Transverse colon (tissue), 4 donors: Measurements from ENCODE around the gene SCN9A. TPM values are rescaled to one million over a fixed set of nuclear protein-coding genes. Genes with fewer than 3 reads are reported as not detected.

ENCODE experiments used
- DNase-seq: peaks from one replicate; pipeline ENCODE4 v3.0.0-alpha.2; 2019
- H3K27ac ChIP-seq, 4 donors: fragments of 200-600 bp; sonication (generic); 2 replicates each; pipeline ENCODE4 v1.5.1; 2016 to 2018; ENCODE audit warnings: inconsistent platforms in 4 of 4
- H3K27me3 ChIP-seq: fragments of 200-600 bp; sonication (generic); 2 replicates; pipeline ENCODE4 v1.5.1; 2017; ENCODE audit warnings: inconsistent platforms
- H3K36me3 ChIP-seq, 4 donors: fragments of 200-600 bp; sonication (generic); 2 replicates each; pipeline ENCODE4 v1.5.1; 2017 to 2019; ENCODE audit warnings: inconsistent platforms in 4 of 4
- H3K4me1 ChIP-seq, 4 donors: fragments of 200-600 bp; sonication (generic); 2 replicates each; pipeline ENCODE4 v1.5.1; 2017 to 2020; ENCODE audit warnings: inconsistent platforms in 4 of 4
- H3K4me3 ChIP-seq, 4 donors: fragments of 200-600 bp; sonication (generic); 1 replicate in 1 of 4; 2 replicates in 3 of 4; pipeline versions ENCODE4 v1.5.1 to v1.6.1; 2017 to 2019; ENCODE audit warnings: inconsistent platforms in 4 of 4
- H3K9me3 ChIP-seq, 2 donors: fragments of 200-600 bp; sonication (generic); 2 replicates each; pipeline ENCODE4 v1.5.1; 2017 to 2019; ENCODE audit warnings: inconsistent platforms in 2 of 2
- EP300 ChIP-seq: sonication (generic); formaldehyde crosslinking; IDR thresholded peaks from one replicate; pipeline ENCODE4 v1.6.1; 2017; ENCODE audit warnings: antibody characterized with exemption, low read depth
- POLR2A ChIP-seq: fragments of 450-650 bp; IDR thresholded peaks from one replicate; pipeline ENCODE4 v1.6.1; 2016; ENCODE audit warnings: antibody characterized with exemption, mild to moderate bottlenecking, moderate library complexity
- POLR2AphosphoS5 ChIP-seq, 3 donors: sonication (generic); formaldehyde crosslinking; IDR thresholded peaks; one replicate each; pipeline ENCODE4 v1.6.1; 2016; ENCODE audit warnings: antibody characterized with exemption in 3 of 3
- WGBS, 2 donors: methylation state at CpG; one replicate each; pipeline ENCODE4 v1.1.5; 2018; ENCODE audit warnings: low coverage in 1 of 2; 5-methylcytosine and 5-hydroxymethylcytosine counted together
- in situ Hi-C, 4 donors: fragments of 200-750 bp; cut with MboI; loops; one replicate each; pipeline versions ENCODE4 v1.15.0 to v1.15.1; 2017; ENCODE audit warnings: low sequenced_read_pairs in 3 of 4, low pct_ligation_motif_present in 1 of 4, low pct_unique_long_range_greater_than_20kb in 1 of 4
- intact Hi-C: fragments of 100-400 bp; cut with DNase I; formaldehyde crosslinking; loops from one replicate; pipeline ENCODE4 v1.15.1; 2023; ENCODE audit warnings: low total_unique reads
- total RNA-seq, 4 donors: library from RNA; depleted of rRNA; stranded (reverse); fragments of >200 nt; gene quantifications; one replicate each; pipeline ENCODE4 v1.1.0, GENCODE V29; 2016
- TF ChIP-seq, protein P1 (sequence below), 5 experiments: fragments of 200-600 bp in 3 of 5; fragments of 450-650 bp in 2 of 5; sonication (generic) in 3 of 5; IDR thresholded peaks; 1 replicate in 2 of 5; 2 replicates in 3 of 5; pipeline ENCODE4 v1.5.1; 2016 to 2017; ENCODE audit warnings: antibody characterized with exemption in 5 of 5, inconsistent platforms in 3 of 5, mild to moderate bottlenecking in 2 of 5, moderate library complexity in 1 of 5

The SCN9A gene
- total RNA-seq = 10 to 100 TPM; 13.1 to 35.8 (median 24.5) TPM

DNA sequence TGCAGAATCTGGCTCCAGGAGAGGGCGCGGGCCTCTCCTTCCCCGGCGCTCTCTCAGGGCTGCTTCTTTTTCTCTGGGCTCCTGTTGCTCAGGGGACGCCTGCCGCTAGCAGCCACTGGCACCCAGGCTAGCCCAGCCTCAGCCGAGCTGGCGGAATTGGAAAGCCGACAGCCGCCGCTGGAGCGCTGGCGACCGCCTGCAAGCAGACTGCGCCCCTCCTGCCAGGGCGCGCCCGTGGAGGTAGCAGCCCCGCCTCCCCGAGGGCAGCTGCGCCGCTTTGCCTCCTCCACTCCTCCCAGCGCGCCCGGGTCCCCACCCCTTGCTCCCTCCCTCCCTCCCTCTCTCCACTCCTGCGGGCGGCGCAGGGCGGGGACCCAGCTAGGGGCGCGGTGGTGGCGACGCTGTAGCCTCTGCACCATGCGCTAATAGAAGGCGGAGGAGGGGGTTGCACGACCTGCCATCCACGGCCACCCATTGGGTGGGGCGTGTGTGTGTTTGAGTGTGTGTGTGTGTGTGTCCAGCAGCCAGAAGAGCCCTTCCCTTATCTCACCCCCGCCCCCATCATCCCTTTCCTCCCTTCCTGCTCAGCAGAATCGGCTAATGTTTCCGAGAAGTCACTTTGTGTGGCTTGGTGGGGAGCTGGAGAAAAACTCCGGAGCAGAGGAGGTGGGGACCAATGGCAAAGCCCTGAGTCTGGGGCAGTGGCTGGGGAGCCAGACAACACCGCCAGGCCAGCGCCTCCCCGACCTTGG, at the start of gene SCN9A:
Gene SCN9A (minus strand): TSS at position 209 of the 752 bp plus-strand sequence. CDS start 64,188 bp downstream, outside the sequence.
- intact Hi-C loops = no loop called here
- Histone ChIP-seq H3K4me1 (peaks cover 0 to 27% (median 4%) of the 10 kb centered on the region in 4 donors), H3K4me3 (peak within 1 kb of the TSS; percentile 49 to 80 (median 60)), H3K27me3 (no peaks in the 10 kb centered on the region), H3K36me3 (no peaks in the 10 kb centered on the region), H3K27ac (peak within 1 kb of the TSS; percentile 84 to 87 (median 86)), H3K9me3 (no peaks in the 10 kb centered on the region)
- peak; percentile 44 to 66 (median 51) for TF ChIP-seq POLR2AphosphoS5 (IDR thresholded peaks at IDR 0.05)
- TF ChIP-seq, protein P1, sequence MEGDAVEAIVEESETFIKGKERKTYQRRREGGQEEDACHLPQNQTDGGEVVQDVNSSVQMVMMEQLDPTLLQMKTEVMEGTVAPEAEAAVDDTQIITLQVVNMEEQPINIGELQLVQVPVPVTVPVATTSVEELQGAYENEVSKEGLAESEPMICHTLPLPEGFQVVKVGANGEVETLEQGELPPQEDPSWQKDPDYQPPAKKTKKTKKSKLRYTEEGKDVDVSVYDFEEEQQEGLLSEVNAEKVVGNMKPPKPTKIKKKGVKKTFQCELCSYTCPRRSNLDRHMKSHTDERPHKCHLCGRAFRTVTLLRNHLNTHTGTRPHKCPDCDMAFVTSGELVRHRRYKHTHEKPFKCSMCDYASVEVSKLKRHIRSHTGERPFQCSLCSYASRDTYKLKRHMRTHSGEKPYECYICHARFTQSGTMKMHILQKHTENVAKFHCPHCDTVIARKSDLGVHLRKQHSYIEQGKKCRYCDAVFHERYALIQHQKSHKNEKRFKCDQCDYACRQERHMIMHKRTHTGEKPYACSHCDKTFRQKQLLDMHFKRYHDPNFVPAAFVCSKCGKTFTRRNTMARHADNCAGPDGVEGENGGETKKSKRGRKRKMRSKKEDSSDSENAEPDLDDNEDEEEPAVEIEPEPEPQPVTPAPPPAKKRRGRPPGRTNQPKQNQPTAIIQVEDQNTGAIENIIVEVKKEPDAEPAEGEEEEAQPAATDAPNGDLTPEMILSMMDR (IDR thresholded peaks at IDR 0.05) = peak in 1 of 5 experiments; percentile 9
- peak; percentile 61 for TF ChIP-seq POLR2A
- TF ChIP-seq EP300 = no peak
- in situ Hi-C loops = no loop called here
- 0% methylated on average over 1 to 41 of the region's 45 CpGs for WGBS, 2 donors
- peak; percentile 89 for DNase-seq

DNA sequence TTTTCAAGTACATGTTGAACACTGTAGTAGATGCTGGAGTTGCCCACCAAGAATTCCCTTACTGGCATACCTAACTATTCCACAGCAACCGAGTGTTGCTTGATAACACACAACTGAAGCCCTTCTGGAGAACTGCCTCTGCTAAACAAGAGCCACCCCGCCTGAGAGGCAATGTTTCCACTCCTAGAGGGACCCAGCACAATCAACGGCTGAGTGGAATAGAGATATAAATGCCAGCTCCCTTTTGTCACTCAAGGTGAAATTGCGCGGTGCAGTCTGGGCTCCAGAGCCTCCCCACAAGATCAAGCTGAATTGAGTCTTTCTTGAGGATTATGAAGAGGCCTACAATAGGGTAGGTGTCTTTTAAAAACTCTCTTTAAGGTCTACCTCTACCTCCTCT, 49.1 kb upstream of the SCN9A start:
- intact Hi-C loops (no loop called here), in situ Hi-C loops (no loop called here)
- no peak for TF ChIP-seq POLR2A
- TF ChIP-seq, protein P1 (IDR thresholded peaks at IDR 0.05) = no peak
- no peak for TF ChIP-seq EP300
- TF ChIP-seq POLR2AphosphoS5 (IDR thresholded peaks at IDR 0.05) = no peak
- 84% methylated on average over 5 of the region's 5 CpGs; no CpG with 5 or more reads in 1 of the 2 donors for WGBS, 2 donors
- no peaks in the 10 kb centered on the region for H3K9me3 ChIP-seq
- no peaks in the 10 kb centered on the region for H3K27me3 ChIP-seq
- H3K36me3 ChIP-seq = no peaks in the 10 kb centered on the region
- no peak for DNase-seq
- no peak overlapping the region for H3K27ac ChIP-seq
- H3K4me1 ChIP-seq = no peaks in the 10 kb centered on the region
- H3K4me3 ChIP-seq = no peak overlapping the region

DNA sequence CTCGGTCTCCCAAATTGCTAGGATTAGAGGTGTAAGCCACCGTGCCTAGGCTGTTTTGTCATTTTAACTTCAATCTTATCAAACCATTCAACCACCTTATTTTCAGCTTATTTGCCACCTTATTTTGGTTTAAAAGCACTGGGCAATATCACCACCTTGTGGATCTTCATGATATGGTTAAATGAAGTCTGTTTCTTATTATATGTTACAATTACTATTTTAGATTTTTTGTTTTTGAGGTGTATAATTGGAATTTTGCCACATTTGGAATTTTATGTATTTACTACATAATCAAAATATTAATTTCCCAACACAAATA, 43.8 kb upstream of the SCN9A start:
- DNase-seq = no peak
- no peak overlapping the region for H3K4me3 ChIP-seq
- H3K36me3 ChIP-seq = no peaks in the 10 kb centered on the region
- H3K27me3 ChIP-seq = no peaks in the 10 kb centered on the region
- H3K4me1 ChIP-seq = no peaks in the 10 kb centered on the region
- no peak overlapping the region for H3K27ac ChIP-seq
- H3K9me3 ChIP-seq = no peaks in the 10 kb centered on the region
- in situ Hi-C loops = no loop called here
- WGBS, 2 donors = 75 to 77% methylated on average over 2 of the region's 2 CpGs
- intact Hi-C loops = no loop called here
- TF ChIP-seq, protein P1 (IDR thresholded peaks at IDR 0.05) = peak in 2 of 5 experiments; percentile 11 to 15
- TF ChIP-seq POLR2AphosphoS5 (IDR thresholded peaks at IDR 0.05) (no peak), EP300 (no peak), POLR2A (no peak)

DNA sequence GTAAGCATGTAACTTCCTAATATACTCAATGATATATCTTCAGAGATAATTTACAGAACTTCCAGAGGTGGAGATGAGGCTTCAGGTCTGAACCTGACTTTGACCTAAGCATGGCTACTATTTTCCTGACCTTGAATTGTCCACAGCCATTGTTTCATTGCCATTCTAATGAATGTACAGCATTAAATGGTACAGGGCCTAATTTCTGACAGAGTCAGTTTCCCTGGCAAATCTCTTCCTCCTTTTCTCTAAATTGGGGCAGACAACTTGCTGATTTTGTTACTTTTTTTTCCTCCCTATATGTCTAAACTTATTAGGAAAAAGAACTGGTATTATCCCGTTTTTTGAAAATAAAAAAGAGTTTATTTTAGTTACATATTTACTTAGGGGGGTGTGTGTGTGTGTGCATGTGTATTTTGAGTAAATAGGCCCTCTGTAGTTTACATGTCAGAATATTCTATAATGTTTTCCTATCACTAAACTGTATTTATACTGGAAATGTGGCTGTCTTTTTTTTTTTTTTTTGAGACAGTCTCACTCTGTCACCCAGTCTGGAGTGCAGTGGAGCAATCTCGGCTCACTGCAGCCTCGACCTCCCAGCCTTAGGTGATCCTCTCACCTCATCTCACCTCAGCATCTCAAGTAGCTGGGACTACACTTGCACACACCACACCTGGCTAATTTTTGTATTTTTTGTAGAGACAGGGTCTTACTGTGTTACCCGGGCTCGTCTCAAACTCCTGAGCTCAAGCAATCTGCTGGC, 43.3 kb upstream of the SCN9A start:
- Histone ChIP-seq H3K27ac (no peak overlapping the region), H3K4me3 (no peak overlapping the region), H3K27me3 (no peaks in the 10 kb centered on the region), H3K9me3 (no peaks in the 10 kb centered on the region), H3K4me1 (no peaks in the 10 kb centered on the region), H3K36me3 (no peaks in the 10 kb centered on the region)
- intact Hi-C loops = no loop called here
- TF ChIP-seq EP300 (no peak), POLR2AphosphoS5 (IDR thresholded peaks at IDR 0.05) (no peak), POLR2A (no peak)
- TF ChIP-seq, protein P1 (IDR thresholded peaks at IDR 0.05) = no peak
- in situ Hi-C loops = no loop called here
- WGBS, 2 donors = 62 to 67% methylated on average over 4 to 5 of the region's 5 CpGs
- DNase-seq = no peak
